Anterior cingulate cortex (tissue), 58 donors: ENCODE data around the gene TWIST1.

Experiments
- DNase-seq, 58 donors: peaks; one replicate each; lab custom pipeline; 2025; lab: John Stamatoyannopoulos, UW

TWIST1 gene

DNA sequence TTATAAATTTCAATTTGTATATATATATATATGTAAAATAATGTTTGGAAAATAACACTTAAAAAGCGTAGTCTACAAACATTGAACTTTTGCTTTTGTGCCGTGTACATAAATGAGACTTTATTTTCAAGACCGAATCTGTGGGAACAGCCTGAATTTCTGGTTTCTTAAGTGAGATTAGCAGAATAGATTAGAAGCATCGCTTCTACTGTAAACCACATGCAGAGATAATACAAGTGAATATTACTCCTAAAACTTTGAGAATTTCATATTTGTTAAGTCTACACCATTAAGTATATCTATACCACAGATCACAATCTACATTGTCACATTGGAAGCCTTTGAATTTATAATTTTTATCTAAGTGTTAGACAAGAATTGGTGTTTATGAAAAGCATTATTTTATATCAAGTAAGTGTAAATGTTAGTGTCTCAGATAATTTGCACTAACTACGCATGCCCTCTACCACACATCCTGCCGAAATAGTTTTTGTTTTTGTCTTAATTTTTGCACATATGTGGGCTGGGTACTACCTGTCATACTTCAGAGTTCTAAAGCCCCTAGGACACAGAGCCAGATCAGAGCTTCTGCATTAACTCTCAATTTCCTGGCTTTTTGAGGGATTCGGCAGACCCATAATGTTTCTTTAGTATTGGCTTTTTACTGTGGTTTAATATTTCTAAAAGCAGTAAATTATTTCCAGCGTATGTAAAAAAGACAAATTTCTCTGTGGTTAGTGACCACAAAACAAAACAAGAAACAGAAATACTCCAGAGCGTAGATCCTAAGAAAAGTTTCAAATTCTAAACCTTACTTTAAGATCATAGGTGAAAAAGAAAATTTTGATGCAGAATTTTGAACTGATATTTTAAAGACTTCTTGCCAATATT, 20.0 kb downstream of the TWIST1 start:
- DNase-seq, result no peak

DNA sequence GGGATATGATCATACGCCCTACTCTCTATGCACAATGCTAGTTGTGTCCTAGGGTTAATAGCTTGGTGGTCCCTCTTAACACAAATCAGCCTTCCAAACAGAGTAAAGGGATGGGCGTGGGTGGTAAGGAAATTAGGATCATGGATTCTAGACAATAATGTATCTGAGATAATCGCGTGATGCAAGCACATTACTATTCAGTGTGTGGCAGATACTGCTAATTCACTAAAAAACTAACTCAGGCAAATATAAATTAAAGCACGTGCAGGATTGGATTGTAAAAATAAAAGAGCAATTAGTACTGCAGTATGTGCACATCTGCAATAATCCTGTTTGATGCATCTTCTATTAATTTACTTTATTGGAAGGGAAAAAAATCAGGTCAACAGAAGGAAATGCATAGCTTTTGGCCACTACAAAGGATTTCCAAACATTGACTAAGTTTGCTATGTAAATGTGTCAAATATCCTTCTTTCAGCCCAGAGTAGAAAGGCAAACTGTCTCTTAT, 22.0 kb downstream of the TWIST1 start:
- no peak for DNase-seq

DNA sequence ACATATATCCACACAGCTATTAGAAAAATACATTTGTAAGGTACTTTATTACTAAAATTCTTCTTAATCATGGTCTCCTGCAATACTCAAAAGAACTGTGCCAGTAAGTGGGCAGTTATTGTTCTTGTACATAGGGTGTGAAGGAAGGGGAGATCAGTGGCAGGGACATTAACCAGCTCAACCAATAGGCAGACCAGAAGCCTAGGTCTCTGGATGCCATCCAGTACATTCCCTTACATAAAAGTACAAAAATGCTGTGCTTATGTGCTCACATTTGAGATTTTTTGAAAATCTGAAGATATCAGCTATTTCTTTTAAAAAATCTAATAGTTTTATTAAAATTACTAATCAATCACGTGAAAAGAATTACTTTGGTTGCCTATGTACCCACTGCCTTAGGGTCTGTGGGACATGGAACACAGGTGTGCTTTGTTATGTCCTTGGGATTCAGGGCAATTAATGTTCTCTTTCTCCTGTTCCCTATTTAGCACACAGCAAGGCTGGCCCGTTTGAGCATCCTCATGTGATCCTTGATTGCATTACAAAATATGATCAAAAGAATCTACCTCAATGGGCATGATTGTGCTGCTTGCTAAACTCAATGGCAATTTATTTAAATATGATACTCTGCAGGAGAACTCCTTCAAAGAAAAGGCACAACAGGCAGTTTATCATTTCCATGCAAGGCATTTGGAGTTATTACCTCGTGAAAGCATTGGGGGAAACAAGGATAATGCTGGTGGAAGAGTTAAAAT, 22.7 kb downstream of the TWIST1 start:
- no peak for DNase-seq

DNA sequence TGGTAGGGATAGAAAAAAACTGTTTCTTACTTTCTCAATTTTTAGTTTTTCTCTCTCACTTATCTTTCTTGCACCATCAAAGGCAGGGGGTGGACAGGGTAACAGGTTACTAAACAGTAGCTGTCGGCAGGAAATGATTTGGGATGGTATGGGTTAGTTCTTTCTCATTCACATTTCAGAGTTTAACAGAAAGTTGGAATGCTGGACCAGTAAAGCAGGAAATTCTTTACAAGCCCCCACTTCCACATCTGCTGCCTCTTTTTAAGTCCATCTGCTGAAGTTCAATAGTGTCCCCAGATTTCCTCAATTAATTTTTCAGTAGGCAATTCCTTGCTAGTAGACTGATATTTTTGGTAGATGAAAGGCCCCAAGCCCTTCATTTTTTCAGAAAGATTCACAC, 23.3 kb downstream of the TWIST1 start:
- no peak for DNase-seq

GRCh38 chr7:19091550-19092200, 25.8 kb downstream of the TWIST1 start:
- DNase-seq, result no peak

DNA sequence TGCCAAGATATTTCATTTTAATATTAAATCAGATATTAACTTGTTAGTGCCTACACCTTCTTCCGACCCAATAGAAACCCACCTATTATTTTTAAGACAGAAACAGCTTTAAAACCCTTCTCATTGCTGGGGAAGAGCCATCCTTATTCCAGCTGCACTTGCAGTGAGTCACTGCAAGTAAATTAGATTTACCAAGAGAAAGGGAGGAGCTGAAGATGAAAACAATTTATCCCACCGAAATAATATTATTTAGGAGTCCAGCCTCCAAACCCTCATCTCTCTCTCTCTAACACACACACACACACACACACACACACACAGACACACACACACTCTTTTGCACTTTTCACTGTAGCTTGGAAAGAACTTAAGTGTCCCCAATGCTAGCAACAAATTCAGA, 26.9 kb downstream of the TWIST1 start:
- DNase-seq, result no peak

DNA sequence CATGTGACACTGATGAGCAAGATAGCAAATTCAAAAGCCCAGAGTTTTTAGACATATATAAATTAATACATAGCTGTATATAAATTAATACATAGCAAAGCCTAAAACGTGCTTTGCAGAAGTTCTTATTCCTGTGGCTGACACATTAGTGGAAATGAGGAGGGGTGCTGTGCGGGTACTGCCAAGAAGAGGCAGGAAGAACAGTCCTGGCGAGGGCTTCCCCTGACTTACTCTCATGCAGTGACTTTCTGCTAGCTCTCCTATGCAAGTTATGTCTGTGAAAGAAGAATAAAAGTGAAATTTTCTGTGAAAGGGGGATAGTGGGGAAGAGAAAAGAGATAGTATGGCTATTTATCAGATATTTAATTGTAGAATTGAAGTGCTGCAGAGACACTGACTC, 27.6 kb downstream of the TWIST1 start:
- no peak for DNase-seq

DNA sequence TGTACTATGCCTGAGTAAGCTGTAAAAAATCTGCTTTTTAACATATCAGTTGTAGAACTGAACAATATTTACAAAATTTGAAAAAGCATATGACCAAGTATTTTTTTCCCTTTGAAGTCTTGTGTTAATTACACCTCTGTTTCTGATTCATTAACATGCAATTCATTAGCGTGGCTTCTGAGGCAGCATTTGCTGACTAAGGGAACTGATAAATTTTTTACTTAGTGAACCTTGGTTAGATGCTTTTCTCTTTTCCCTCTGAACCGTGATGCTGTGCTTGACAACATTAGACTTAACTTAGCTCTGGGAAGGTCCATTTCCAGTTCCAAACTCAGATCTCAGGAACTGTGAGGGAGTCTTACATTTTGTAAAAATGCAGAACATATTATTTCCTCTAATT, 28.1 kb downstream of the TWIST1 start:
- no peak for DNase-seq

GRCh38 chr7:19080093-19080492, 37.3 kb downstream of the TWIST1 start:
- DNase-seq, result no peak

- DNase-seq, result no peak
Measured at GRCh38 chr7:19079066-19079465, 38.4 kb downstream of the TWIST1 start.

- DNase-seq, result no peak
Measured at GRCh38 chr7:19069842-19070241, 47.6 kb downstream of the TWIST1 start.

DNA sequence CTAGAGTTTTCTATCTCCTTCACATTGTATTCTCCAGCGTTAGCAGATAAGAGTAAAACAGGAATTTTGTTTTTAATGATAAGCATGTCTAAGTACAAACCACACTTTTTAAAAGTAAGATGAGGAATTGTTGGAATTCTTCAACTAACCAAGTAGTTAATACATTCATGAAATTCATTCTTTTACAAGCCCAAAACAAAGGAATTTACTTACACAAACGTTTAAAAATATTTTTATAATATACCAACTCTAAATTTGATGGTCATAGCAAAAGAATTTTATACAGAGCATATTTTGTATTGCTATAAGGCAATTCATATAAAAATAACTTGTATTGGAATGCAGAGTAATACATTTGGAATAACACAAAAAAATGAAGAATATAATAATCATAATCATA, 51.3 kb downstream of the TWIST1 start:
- no peak for DNase-seq
